PC-9 (cell line): ENCODE measurements around the gene FUT3. TPM values are rescaled to one million over a fixed set of nuclear protein-coding genes. Genes with fewer than 3 reads are reported as not detected.
"Not testable (repeated sequence)": the region's sequence is repeated elsewhere in the genome, so short reads cannot be mapped to it uniquely, and the experiment has no call there.

Source experiments
- BruUV-seq: library from RNA; stranded (reverse); fragments of 400-500 nt; replicated peaks from 2 replicates; lab custom pipeline; 2021; lab: Mats Ljungman, UMichigan
- CTCF ChIA-PET: fragments of 300-600 bp; sonication (Branson Sonifier 250); formaldehyde crosslinking; loops from one replicate; lab custom pipeline; 2022; ENCODE audit warnings: antibody characterized with exemption; lab: Charles Lee
- POLR2A ChIA-PET: fragments of 300-600 bp; sonication (Branson Sonifier 250); formaldehyde crosslinking; loops from one replicate; lab custom pipeline; 2022; ENCODE audit warnings: antibody characterized with exemption; ENCODE audit not compliant: unreplicated experiment; lab: Charles Lee
- DNase-seq, 2 experiments: peaks; one replicate each; pipeline versions ENCODE4 v3.0.0 to v3.0.0-alpha.2; 2015 to 2022; ENCODE audit warnings: mixed read lengths in 1 of 2
- H2AFZ ChIP-seq: fragments of 200-600 bp; sonication (generic); 2 replicates; pipeline ENCODE4 v1.8.1; 2017; ENCODE audit warnings: antibody characterized with exemption
- H3F3A ChIP-seq: fragments of 200-600 bp; sonication (generic); 2 replicates; pipeline ENCODE4 v1.8.1; 2017; ENCODE audit warnings: antibody characterized with exemption, mild to moderate bottlenecking, low read depth; ENCODE audit not compliant: insufficient read depth
- H3K27ac ChIP-seq: fragments of 200-600 bp; sonication (generic); 2 replicates; pipeline ENCODE4 v1.6.1; 2016; ENCODE audit warnings: mixed run types
- H3K27me3 ChIP-seq: fragments of 200-600 bp; sonication (generic); 2 replicates; pipeline ENCODE4 v1.6.1; 2016; ENCODE audit warnings: low read depth, mixed run types; ENCODE audit not compliant: insufficient read depth
- H3K36me3 ChIP-seq: fragments of 200-600 bp; sonication (generic); 2 replicates; pipeline ENCODE4 v1.6.1; 2016; ENCODE audit warnings: low read depth, mixed run types
- H3K4me1 ChIP-seq: fragments of 200-600 bp; sonication (generic); replicated peaks from 2 replicates; pipeline ENCODE4 v1.6.1; 2016; ENCODE audit warnings: mixed run types; ENCODE audit not compliant: insufficient read depth
- H3K4me2 ChIP-seq: fragments of 200-600 bp; sonication (generic); 2 replicates; pipeline ENCODE4 v1.6.1; 2017; ENCODE audit warnings: mixed run types
- H3K4me3 ChIP-seq: fragments of 200-600 bp; sonication (generic); 2 replicates; pipeline ENCODE4 v1.6.1; 2016; ENCODE audit warnings: mixed run types
- H3K79me2 ChIP-seq: fragments of 200-600 bp; sonication (generic); 2 replicates; pipeline ENCODE4 v1.6.1; 2017; ENCODE audit warnings: low read depth, mixed run types
- H3K9me2 ChIP-seq: fragments of 200-600 bp; sonication (generic); 2 replicates; pipeline ENCODE4 v1.8.1; 2017; ENCODE audit warnings: mild to moderate bottlenecking; ENCODE audit not compliant: insufficient read depth
- H3K9me3 ChIP-seq: fragments of 200-600 bp; sonication (generic); 2 replicates; pipeline ENCODE4 v1.8.1; 2016; ENCODE audit warnings: low read depth; ENCODE audit not compliant: insufficient read depth
- H4K20me1 ChIP-seq: fragments of 200-600 bp; sonication (generic); 2 replicates; pipeline ENCODE4 v1.8.1; 2017; ENCODE audit not compliant: insufficient read depth
- CTCF ChIP-seq: fragments of 200-600 bp; sonication (generic); conservative IDR thresholded peaks from 2 replicates; pipeline ENCODE4 v1.6.1; 2017; ENCODE audit warnings: mixed run types, antibody characterized with exemption, mild to moderate bottlenecking, moderate library complexity
- EZH2 ChIP-seq: fragments of 200-600 bp; sonication (generic); IDR thresholded peaks from 2 replicates; pipeline ENCODE4 v1.8.0; 2017; ENCODE audit warnings: antibody characterized with exemption, low read depth
- intact Hi-C: fragments of 100-400 bp; cut with micrococcal nuclease; formaldehyde crosslinking; loops from one replicate; pipeline ENCODE4 v1.10.0; 2022; ENCODE audit not compliant: unreplicated experiment
- total RNA-seq: library from RNA; stranded (reverse); gene quantifications from 2 replicates; pipeline ENCODE4 v1.2.3, GENCODE V29; 2021

The FUT3 gene
- total RNA-seq, 1 experiment from 2014 or later = 28.5 TPM

DNA sequence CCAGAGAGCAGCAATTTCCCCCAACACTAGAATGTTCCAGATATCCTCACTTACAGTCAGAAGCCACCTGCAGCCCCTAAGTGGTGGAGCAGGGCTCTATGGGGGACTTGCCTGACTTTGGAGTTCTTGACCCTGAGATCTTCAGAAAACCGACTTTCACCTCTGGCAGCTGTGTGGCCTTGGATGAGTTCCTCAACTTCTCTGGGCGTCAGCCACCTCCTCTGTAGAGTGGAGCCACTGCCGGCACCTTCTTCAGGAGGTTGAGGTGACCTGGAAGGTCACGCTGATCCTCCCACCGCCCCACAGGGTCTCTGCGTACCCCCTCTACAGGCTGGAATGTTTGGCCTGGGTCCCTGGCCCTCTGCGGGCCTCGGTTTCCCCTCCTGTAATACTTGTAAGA, 26.2 kb upstream of the FUT3 start:
- H3K79me2 ChIP-seq = no peaks in the 10 kb centered on the region
- no peaks in the 10 kb centered on the region for H3K9me3 ChIP-seq
- H2AFZ ChIP-seq = no peak overlapping the region
- DNase-seq = no peak
- no peaks in the 10 kb centered on the region for H3K9me2 ChIP-seq
- ChIA-PET CTCF (no interaction called here), POLR2A (no interaction called here)
- H3K4me1 ChIP-seq = no peaks in the 10 kb centered on the region
- no TSS peak for BruUV-seq
- TF ChIP-seq EZH2 (no peak), CTCF (no peak)
- H3F3A ChIP-seq = no peaks in the 10 kb centered on the region; the same call in 1 of the 2 replicates
- no peak overlapping the region for H3K27ac ChIP-seq
- intact Hi-C loops = no loop called here
- no peaks in the 10 kb centered on the region for H3K36me3 ChIP-seq
- H3K4me2 ChIP-seq = no peak overlapping the region
- H3K4me3 ChIP-seq = no peak overlapping the region
- no peaks in the 10 kb centered on the region for H3K27me3 ChIP-seq
- H4K20me1 ChIP-seq = no peaks in the 10 kb centered on the region

DNA sequence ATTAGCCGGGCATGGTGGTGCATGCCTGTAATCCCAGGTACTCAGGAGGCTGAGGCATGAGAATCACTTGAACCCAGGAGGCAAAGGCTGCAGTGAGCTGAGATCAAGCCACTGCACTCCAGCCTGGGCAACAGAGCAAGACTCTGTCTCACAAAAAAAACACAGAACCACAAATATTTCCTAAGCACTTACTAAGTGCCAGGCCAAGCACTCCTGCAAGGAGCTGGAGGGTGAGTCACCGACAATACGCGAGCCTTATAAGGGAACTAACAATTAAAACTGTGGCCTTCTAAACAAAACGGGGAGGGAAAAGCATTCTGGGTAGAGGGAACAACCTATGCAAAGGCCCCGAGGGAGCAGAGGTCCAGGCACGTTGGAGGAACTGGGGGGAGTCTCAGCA, 23.2 kb upstream of the FUT3 start:
- POLR2A ChIA-PET = interaction anchor here (0.5 to 0.7 kb wide), 2 partner anchors 75 to 153 kb away, joined by 4 to 19 read pairs; no protein-coding TSS in a partner anchor
- H3K79me2 ChIP-seq, H3K4me3 ChIP-seq, H3K9me3 ChIP-seq, H2AFZ ChIP-seq, H3K4me1 ChIP-seq, CTCF ChIA-PET, H3K27me3 ChIP-seq, intact Hi-C loops, BruUV-seq, DNase-seq, H4K20me1 ChIP-seq, H3K36me3 ChIP-seq, H3F3A ChIP-seq, H3K9me2 ChIP-seq, H3K27ac ChIP-seq, H3K4me2 ChIP-seq: not testable (repeated sequence)

DNA sequence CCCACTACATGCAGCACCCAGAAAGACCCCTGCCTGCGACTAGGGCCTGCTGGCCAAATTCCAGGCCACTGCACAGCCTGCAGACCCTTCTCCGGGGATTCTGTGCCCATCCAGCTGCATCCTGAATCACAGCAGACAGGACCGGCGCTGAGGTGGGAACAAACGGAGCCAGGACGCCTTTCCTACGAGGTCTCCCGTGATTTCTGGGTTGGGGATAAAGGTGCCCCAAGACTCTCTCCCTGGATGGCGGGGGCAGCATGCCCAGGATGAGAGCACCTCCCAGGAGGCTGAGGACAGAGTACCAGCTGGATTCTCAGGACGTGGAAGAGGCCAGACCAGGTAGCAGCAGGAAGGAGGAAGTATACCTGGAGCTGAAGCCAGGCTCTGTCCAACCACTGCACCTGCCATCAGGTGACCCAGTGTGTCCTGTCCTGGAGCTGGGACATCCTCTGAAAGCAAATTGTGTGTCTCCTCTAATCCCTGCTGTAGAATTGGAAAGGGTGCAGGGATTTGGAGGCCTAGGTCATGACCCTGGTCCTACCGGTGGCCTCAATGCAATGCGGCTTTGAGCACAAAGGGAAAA, 22.5 kb upstream of the FUT3 start:
- Histone ChIP-seq H3K4me2 (no peak overlapping the region), H4K20me1 (no peaks in the 10 kb centered on the region), H3K9me2 (no peaks in the 10 kb centered on the region), H3K9me3 (no peaks in the 10 kb centered on the region), H3K79me2 (no peaks in the 10 kb centered on the region), H3K4me3 (no peak overlapping the region), H3K27ac (no peak overlapping the region), H3K27me3 (no peaks in the 10 kb centered on the region), H3F3A (no peaks in the 10 kb centered on the region; the same call in 1 of the 2 replicates), H2AFZ (no peak overlapping the region), H3K36me3 (no peaks in the 10 kb centered on the region), H3K4me1 (no peaks in the 10 kb centered on the region)
- DNase-seq = no peak
- TF ChIP-seq CTCF (no peak), EZH2 (no peak)
- intact Hi-C loops = no loop called here
- no TSS peak for BruUV-seq
- ChIA-PET POLR2A (interaction anchor here (0.5 kb wide), 1 partner anchor 153 kb away, joined by 19 read pairs; no protein-coding TSS in a partner anchor), CTCF (no interaction called here)

- POLR2A ChIA-PET = no interaction called here
- no peak for DNase-seq
- intact Hi-C loops = no loop called here
- H3K36me3 ChIP-seq = no peaks in the 10 kb centered on the region
- no peaks in the 10 kb centered on the region for H3K9me2 ChIP-seq
- H3K4me3 ChIP-seq = no peak overlapping the region
- TF ChIP-seq EZH2 (no peak), CTCF (no peak)
- H3F3A ChIP-seq = no peaks in the 10 kb centered on the region; the same call in 1 of the 2 replicates
- no peak overlapping the region for H2AFZ ChIP-seq
- H3K27ac ChIP-seq = no peak overlapping the region
- CTCF ChIA-PET = no interaction called here
- H3K79me2 ChIP-seq = no peaks in the 10 kb centered on the region
- H4K20me1 ChIP-seq = no peaks in the 10 kb centered on the region
- no peaks in the 10 kb centered on the region for H3K4me1 ChIP-seq
- no peaks in the 10 kb centered on the region for H3K27me3 ChIP-seq
- no TSS peak for BruUV-seq
- H3K4me2 ChIP-seq = no peak overlapping the region
- no peaks in the 10 kb centered on the region for H3K9me3 ChIP-seq
These were observed 19.7 kb upstream of the FUT3 start for GRCh38 chr19:5870986-5871394.
